Measurements from ENCODE around the gene NKD2.

Gene NKD2

DNA sequence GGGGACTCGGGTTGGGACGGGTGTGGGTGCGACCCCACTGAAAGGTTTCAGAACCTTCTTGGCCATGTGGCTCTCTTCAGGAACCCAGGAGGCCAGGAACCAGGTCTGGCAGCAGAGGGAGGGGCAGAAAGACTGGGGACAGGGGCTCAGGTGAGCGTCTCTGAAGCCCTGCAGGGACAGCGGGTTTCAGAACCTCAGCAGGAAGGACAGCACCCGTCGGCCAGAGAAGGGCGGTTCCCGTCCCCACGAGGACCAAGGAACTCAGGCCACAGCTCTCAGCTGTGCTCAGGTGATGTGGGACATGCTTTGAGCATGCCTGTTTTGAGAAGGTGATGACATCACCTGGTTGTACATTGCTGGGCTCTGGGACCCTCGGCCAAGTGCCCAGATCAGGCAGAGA is 77.5 kb downstream of the NKD2 start:
- no peak for DNase-seq (ENCODE audit: insufficient read length, low spot score)
- FAIRE-seq: no peak
- TF ChIP-seq SPI1 (IDR thresholded peaks at IDR 0.05; ENCODE audit: low read depth, low read length) (no peak), POLR2AphosphoS5 (IDR thresholded peaks at IDR 0.05; ENCODE audit: low read depth, low read length) (no peak), PAX5 (IDR thresholded peaks at IDR 0.05; ENCODE audit: insufficient read depth, low read length, severe bottlenecking) (no peak)

DNA sequence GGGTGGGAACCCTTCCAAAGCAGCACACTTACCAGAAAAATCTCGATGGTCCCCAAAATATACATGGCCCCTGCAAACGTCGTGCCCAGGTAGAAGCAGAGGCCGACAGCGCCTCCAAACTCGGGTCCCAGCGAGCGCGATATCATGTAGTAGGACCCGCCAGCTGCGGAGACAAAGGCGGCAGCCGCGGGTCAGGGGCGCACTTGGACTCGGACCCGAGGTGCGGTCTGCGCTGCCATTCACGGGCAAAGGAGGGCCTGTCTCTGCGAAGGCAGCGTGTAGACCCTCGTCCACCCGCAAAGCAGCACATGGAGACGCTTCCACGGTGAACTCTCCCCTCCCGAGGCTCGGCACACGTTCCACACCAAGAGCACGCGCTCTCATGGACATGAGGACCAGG is 78.3 kb downstream of the NKD2 start:
- TF ChIP-seq POU2F2 (IDR thresholded peaks at IDR 0.05; ENCODE audit: low read depth, low read length) (no peak), TAF1 (IDR thresholded peaks at IDR 0.05; ENCODE audit: low read depth, low read length) (no peak), SPI1 (IDR thresholded peaks at IDR 0.05; ENCODE audit: low read depth, low read length) (no peak), POLR2AphosphoS5 (IDR thresholded peaks at IDR 0.05; ENCODE audit: low read depth, low read length) (no peak), PAX5 (IDR thresholded peaks at IDR 0.05; ENCODE audit: insufficient read depth, low read length, severe bottlenecking) (no peak), POLR2A (IDR thresholded peaks at IDR 0.05; ENCODE audit: low read depth, low read length) (no peak)
- DNase-seq (ENCODE audit: insufficient read length, low spot score) (no peak), FAIRE-seq (no peak)

DNA sequence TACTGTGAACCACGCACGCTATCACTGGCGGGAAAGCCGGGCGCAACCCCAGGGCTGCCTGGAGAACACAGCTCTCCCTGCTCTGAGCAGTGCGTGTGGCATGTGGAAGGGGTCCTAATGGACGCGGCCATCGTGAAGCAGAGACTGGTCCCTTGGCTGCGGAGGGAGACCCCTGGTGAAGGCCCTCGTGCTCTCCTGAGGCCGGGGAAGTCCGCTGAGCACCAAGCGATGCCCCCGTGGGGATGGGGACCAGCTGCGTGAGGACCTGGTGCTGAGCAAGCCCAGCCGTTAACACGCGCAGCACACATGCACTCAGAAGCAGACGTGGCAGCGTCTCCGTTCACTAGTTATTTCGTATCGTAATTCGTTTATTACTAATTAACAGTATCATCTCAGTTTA is 78.8 kb downstream of the NKD2 start:
- FAIRE-seq: no peak
- DNase-seq (ENCODE audit: insufficient read length, low spot score): no peak
- TF ChIP-seq POLR2AphosphoS5 (IDR thresholded peaks at IDR 0.05; ENCODE audit: low read depth, low read length) (no peak), POLR2A (IDR thresholded peaks at IDR 0.05; ENCODE audit: low read depth, low read length) (no peak), SPI1 (IDR thresholded peaks at IDR 0.05; ENCODE audit: low read depth, low read length) (no peak), TAF1 (IDR thresholded peaks at IDR 0.05; ENCODE audit: low read depth, low read length) (no peak), PAX5 (IDR thresholded peaks at IDR 0.05; ENCODE audit: insufficient read depth, low read length, severe bottlenecking) (no peak), POU2F2 (IDR thresholded peaks at IDR 0.05; ENCODE audit: low read depth, low read length) (no peak)

DNA sequence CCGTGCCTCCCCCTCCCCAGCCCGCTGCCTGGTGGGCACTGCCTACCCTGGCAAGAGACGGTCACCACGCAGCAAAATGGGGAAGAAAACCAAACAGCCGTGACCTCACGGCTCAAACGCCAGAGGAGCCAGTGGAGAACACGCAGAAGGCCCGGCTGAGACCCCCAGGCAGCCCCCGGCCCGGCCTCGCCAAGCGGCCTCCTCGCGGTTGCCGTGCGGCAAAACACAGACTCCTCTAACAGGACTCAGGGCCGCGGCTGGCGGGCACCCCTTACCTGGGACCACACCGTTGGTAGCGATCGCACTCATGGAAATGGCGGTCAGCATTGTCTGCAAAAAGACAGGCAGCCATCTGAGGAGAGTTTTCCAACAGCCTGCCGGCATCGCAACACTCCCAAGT is 79.4 kb downstream of the NKD2 start:
- FAIRE-seq (no peak), DNase-seq (ENCODE audit: insufficient read length, low spot score) (no peak)
- TF ChIP-seq POLR2A (IDR thresholded peaks at IDR 0.05; ENCODE audit: low read depth, low read length) (no peak), SPI1 (IDR thresholded peaks at IDR 0.05; ENCODE audit: low read depth, low read length) (no peak), POU2F2 (IDR thresholded peaks at IDR 0.05; ENCODE audit: low read depth, low read length) (no peak)
